Glutamatergic neuron (in vitro differentiated cells): ENCODE results near the gene MAN1A1. TPM values are rescaled to one million over a fixed set of nuclear protein-coding genes. Genes with fewer than 3 reads are reported as not detected.

ENCODE experiments used
- DNase-seq: peaks from one replicate; pipeline ENCODE4 v3.0.0; 2022
- H3K27ac Mint-ChIP-seq: one replicate; pipeline ENCODE4 v1.8.0; 2020; ENCODE audit warnings: mild to moderate bottlenecking, mixed read lengths, inconsistent platforms; ENCODE audit not compliant: unreplicated experiment
- H3K27me3 Mint-ChIP-seq: one replicate; pipeline ENCODE4 v1.8.0; 2020; ENCODE audit warnings: mild to moderate bottlenecking, moderate library complexity, mixed read lengths, inconsistent platforms; ENCODE audit not compliant: unreplicated experiment
- H3K36me3 Mint-ChIP-seq: one replicate; pipeline ENCODE4 v1.8.0; 2020; ENCODE audit warnings: mild to moderate bottlenecking, mixed read lengths, inconsistent platforms; ENCODE audit not compliant: unreplicated experiment
- H3K4me1 Mint-ChIP-seq: one replicate; pipeline ENCODE4 v1.8.0; 2020; ENCODE audit warnings: mild to moderate bottlenecking, low read depth, mixed read lengths, inconsistent platforms; ENCODE audit not compliant: unreplicated experiment
- H3K4me3 Mint-ChIP-seq: one replicate; pipeline ENCODE4 v1.8.0; 2020; ENCODE audit warnings: mild to moderate bottlenecking, mixed read lengths, inconsistent platforms; ENCODE audit not compliant: unreplicated experiment
- H3K9me3 Mint-ChIP-seq: one replicate; pipeline ENCODE4 v1.8.0; 2020; ENCODE audit warnings: mild to moderate bottlenecking, moderate library complexity, mixed read lengths, inconsistent platforms; ENCODE audit not compliant: unreplicated experiment
- CTCF ChIP-seq: fragments of 200-600 bp; sonication (generic); IDR thresholded peaks from one replicate; pipeline ENCODE4 v1.5.0; 2021; ENCODE audit not compliant: partially characterized antibody, unreplicated experiment
- total RNA-seq: library from RNA; stranded (reverse); fragmentation: NEBNext Ultra II Directional; extraction: Animal tissue kit (Norgen Biotek cat#: 25700); gene quantifications from one replicate; pipeline ENCODE4 v1.2.1, GENCODE V29; 2021; ENCODE audit not compliant: unreplicated experiment

MAN1A1 gene
- total RNA-seq, 1 donor from 2014 or later, result 10.5 TPM

DNA sequence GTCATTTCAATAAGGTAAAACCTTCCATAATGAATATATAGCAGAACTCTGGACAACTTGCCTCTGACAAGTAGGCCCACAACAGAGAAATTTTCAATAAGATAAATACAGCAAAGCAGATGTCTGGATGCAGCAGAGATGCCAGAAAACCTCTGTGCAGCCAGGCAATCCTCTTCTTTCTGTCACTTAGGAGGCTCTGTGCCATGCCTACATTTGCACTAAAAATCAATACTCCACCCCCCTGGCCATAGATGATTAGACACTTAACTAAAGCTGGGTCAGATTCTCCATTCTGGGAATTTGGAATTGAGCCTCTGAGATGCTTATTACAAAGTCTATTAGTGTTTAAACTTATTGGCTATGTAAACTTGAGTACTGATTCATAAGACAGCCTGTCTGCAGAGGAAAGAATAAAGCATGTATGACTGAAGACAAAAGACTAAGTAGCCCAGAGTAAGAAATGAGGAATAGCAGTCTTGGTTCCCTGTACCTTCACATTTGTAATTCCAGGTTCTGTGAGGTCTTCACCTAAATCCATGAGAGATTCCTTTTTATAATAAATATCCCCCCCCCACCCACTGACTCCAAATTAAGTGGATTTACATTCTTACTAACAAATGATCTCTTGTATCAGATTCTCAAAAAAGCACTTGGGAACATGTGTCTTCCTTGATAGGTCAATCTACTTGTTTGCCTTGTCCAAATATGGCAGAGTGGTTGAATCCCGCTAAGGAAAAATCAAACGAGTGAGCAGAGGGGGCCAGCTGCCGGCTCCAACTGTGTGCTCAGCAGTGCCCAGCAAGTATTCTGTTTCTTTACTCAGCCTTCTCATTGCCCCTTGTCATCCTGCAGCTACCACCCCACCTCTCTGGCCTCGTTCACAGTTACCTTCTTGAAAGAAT, 20.4 kb downstream of the MAN1A1 start:
- no peaks in the 10 kb centered on the region for H3K36me3 Mint-ChIP-seq
- no peak overlapping the region for H3K4me3 Mint-ChIP-seq
- peaks cover 23% of the 10 kb centered on the region for H3K4me1 Mint-ChIP-seq
- peak overlapping the region; percentile 28 for H3K27ac Mint-ChIP-seq
- DNase-seq, result no peak
- no peaks in the 10 kb centered on the region for H3K27me3 Mint-ChIP-seq
- no peak for TF ChIP-seq CTCF
- H3K9me3 Mint-ChIP-seq, result no peaks in the 10 kb centered on the region

- Mint-ChIP-seq H3K27ac (no peak overlapping the region), H3K4me3 (no peak overlapping the region), H3K9me3 (no peaks in the 10 kb centered on the region), H3K27me3 (no peaks in the 10 kb centered on the region), H3K36me3 (no peaks in the 10 kb centered on the region), H3K4me1 (peaks cover 23% of the 10 kb centered on the region)
- no peak for DNase-seq
- no peak for TF ChIP-seq CTCF
Observed at GRCh38 chr6:119328254-119328653, 21.3 kb downstream of the MAN1A1 start.

DNA sequence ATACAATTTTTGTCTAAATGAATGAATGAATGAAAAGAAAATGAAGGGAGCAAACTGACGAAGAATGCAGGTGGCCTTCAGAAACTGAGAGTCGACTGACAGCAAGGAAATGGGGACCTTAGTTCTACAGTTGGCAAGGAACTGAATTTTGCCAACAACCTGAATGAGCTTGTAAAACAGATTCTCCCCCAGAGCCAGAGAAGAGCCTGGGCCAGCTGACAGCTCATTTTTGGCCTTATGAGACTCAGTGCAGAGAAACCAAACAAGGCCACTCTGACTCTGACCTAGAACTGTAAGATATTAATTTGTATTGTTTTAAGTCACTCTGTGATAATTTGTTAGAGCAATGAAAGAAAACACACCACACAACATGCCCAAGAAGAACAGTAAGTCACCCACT, 21.8 kb downstream of the MAN1A1 start:
- Mint-ChIP-seq H3K27ac (no peak overlapping the region), H3K27me3 (no peaks in the 10 kb centered on the region), H3K4me3 (no peak overlapping the region), H3K4me1 (peaks cover 23% of the 10 kb centered on the region), H3K36me3 (no peaks in the 10 kb centered on the region), H3K9me3 (no peaks in the 10 kb centered on the region)
- no peak for TF ChIP-seq CTCF
- no peak for DNase-seq

DNA sequence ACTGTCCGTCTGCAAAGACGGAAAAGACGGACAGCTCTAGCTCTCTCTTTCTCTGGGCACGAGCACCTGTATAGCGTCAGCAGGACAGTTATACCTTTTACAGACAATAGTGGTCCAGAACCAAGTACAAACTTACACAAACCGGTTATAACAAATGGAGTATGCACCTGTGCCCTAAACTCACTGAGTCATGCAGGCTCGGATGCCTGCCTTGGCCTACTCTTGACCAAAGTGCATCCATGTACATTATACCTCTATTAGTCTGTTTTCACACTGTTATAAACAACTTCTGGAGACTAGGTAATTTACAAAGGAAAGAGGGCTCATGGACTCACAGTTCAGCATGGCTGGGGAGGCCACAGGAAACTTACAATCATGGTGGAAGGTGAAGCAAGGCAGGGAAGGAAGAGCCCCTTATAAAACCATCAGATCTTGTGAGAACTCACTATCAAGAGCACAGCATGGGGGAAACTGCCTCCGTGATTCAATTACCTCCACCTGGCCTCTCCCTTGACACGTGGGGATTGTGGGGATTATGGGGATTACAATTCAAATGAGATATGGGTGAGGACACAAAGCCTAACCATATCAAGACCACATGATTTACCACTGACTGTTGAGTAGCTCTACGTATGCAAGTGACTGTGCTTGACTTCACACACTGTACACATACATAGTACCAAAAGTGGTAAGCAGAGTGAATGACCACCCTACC, 23.1 kb downstream of the MAN1A1 start:
- DNase-seq, result no peak
- no peak overlapping the region for H3K27ac Mint-ChIP-seq
- TF ChIP-seq CTCF, result no peak
- H3K4me3 Mint-ChIP-seq, result no peak overlapping the region
- no peaks in the 10 kb centered on the region for H3K27me3 Mint-ChIP-seq
- H3K4me1 Mint-ChIP-seq, result peaks cover 23% of the 10 kb centered on the region
- H3K9me3 Mint-ChIP-seq, result no peaks in the 10 kb centered on the region
- H3K36me3 Mint-ChIP-seq, result no peaks in the 10 kb centered on the region
